ENCODE measurements around the gene IFIT3.

IFIT3 gene

GRCh38 chr10:89357975-89358374 lies 30.2 kb downstream of the IFIT3 start:
- DNase-seq (ENCODE audit: low read depth in 3 of 3) = no peak

DNA sequence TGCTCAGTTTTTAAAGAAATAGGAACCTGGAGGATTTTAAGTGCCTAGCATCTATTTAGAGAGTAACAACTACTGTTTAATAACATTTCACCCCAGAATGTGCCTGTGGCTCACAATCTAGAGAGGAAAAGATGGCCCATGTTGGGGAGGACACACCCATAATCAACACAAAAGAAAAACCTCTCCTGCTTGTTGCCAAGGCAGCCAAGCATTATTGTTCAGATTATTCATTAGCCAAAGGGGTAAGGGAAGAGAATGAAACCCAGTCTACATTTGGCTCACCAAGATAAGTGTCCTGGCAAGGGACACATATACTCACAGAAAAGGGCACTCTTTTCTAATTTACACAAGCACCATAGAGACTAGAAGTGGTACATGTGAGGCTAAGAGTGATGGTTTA lies 32.4 kb downstream of the IFIT3 start:
- DNase-seq (ENCODE audit: low read depth in 3 of 3) = no peak

DNA sequence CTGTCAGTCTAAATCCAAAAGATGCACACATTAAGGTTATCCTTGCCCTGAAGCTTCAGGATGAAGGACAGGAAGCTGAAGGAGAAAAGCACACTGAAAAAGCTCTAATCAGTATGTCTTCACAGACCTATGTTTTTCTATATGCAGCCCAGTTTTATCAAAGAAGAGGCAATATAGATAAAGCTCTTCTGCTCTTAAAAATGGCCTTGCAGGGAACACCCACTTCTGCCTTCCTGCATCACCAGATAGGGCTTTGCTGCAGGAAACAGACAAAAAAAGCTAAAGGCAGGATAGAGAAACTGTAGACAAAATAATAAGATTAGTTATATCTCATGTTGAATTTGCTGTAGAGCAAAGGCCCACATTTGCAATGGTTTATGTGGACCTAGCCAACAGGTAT lies 35.1 kb downstream of the IFIT3 start:
- no peak for DNase-seq (ENCODE audit: low read depth in 3 of 3)

DNA sequence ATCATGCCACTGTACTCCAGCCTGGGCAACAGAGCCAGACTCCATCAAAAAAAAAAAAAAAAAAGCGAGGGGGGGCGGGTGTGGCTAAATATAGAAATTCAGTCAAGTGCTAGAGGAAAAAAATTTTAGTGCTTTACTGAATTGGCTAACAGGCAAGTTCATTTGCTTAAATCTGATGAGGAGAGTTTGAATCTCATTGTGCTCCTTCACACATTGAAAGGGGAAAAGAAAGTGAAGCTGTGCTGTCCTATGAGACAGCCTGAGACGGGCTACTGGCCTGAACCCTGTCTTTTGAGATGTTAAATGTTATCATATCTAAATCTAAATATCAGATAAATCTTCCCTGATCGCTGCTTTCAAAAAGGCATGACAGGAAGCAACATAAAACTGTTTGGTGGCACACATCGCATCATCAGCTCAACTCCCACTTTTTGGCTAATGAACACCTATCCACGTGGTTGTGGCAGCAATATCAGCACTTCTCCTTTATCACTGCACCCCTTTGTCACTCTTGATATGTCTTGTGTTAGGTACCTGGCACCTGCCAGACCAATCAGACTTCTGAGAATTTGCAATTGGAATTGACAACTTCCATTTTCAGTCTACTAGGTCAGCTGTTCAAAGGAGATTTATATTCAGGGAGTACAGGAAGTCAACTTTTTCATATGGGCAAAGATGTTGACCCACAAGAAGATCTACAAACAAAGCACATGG lies 36.1 kb downstream of the IFIT3 start:
- no peak for DNase-seq (ENCODE audit: low read depth in 3 of 3)

- no peak for DNase-seq (ENCODE audit: low read depth in 3 of 3)
These were observed 36.7 kb downstream of the IFIT3 start for GRCh38 chr10:89364531-89364930.

DNA sequence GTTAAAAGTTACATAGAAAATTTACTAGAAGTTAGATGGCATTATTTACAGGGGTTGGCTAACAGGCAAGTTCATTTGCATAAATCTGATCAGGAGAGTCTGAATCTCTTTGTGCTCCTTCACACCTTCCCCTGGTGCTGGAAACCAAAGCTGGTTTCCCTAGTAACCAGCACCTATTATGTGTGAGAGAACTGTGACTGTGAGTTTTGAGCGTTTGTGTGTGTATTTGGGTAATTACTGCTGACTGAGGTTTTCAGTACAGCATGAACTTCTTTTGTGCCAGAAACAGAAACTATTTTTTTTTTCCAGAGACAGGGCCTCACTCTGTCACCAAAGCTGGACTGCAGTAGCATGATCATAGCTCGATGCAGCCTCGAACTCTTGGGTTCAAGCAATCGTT lies 39.7 kb downstream of the IFIT3 start:
- no peak for DNase-seq (ENCODE audit: low read depth in 3 of 3)

DNA sequence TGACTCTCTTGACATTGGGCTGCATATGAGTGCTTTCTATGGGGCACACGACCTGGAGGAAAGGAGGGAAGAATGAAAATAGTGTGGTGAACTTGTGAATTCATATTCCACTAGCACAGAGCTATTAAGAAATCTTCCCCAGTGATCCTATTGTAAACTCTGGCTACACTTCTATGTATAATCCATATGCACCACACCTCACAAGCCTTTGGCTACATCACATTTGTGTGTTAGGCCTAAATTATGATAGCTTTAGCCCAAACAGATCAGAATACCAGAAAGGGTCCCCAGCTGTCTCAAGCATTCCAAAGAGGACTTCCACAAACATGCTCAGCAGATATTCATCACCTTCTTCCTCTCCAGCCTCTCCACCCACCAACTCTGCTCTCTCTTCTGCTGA lies 40.3 kb downstream of the IFIT3 start:
- no peak for DNase-seq (ENCODE audit: low read depth in 3 of 3)

GRCh38 chr10:89369156-89370105 lies 41.6 kb downstream of the IFIT3 start:
- DNase-seq (ENCODE audit: low read depth in 3 of 3) = no peak

GRCh38 chr10:89371079-89371478 lies 43.3 kb downstream of the IFIT3 start:
- no peak for DNase-seq (ENCODE audit: low read depth in 3 of 3)

- DNase-seq (ENCODE audit: low read depth in 3 of 3) = no peak
These were observed 44.2 kb downstream of the IFIT3 start for GRCh38 chr10:89371987-89372386.

- no peak for DNase-seq (ENCODE audit: low read depth in 3 of 3)
These were observed 46.3 kb downstream of the IFIT3 start for GRCh38 chr10:89373916-89374711.

DNA sequence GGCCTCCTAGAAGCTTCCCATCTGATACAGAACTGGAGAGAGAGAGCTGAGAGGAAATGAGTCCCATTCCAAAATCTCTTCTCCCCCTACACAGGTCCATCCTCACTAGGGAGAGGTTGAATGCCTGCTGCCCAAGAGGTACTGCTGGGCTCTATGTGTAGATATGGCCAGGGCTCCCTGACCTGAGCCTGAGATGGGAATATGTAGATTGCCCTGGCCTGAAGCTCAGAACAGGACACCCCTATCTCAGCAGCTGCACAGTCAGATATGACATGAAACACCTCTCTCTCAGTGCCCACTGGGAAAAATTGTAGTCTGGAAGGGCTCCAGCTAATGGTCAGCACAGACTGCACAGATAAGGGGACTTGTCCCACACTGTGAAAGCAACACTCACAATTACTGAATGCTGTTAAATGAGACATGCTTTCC lies 46.9 kb downstream of the IFIT3 start:
- DNase-seq (ENCODE audit: low read depth in 3 of 3) = no peak

DNA sequence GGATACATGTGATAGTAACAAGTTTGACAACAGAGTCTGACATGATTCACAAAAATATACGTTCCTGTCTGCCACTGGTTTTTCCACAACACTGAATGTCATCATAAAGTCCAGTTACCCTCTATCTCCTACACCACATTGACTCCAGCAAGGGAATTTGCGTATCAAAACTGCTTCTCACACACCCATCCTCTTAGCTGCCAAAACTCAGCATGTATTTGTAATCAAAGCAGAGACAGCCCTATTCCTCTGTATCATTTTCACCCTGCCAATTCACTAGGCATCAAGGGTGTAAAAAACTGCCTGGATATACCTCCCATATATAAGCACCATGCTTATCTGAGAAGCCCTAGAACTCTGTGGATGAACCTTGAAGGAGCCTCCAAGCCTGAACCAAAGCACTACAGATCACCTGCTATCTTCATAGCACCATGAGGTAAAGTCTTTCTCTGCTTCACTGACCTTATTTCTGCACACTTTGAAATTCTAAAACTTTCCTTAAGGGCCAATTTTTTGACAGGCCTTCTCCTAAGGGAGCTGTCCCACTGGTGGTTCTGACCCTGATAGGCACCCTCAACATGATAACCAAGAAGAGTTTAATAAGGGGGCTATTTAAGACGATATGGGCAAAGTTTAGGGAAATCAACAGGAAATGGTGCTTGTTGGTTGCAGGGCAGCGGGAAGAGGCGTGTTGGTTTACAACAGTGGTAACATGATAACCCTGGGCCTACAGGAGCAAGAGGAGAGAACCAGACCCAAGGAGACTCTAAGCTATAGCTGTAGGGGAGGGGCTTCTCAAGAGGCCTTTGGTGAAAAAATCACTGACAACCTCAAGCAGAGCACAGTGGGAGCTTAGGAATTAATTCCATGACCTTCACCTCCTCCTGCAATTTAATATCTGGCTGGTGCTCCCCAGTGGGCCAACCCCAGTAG lies 50.2 kb downstream of the IFIT3 start, which contains the start of gene IFIT1B:
IFIT1B (plus strand) TSS at position 352 of the 933 bp plus-strand sequence; CDS start at position 432, 80 bp downstream.
- no peak for DNase-seq (ENCODE audit: low read depth in 3 of 3)

DNA sequence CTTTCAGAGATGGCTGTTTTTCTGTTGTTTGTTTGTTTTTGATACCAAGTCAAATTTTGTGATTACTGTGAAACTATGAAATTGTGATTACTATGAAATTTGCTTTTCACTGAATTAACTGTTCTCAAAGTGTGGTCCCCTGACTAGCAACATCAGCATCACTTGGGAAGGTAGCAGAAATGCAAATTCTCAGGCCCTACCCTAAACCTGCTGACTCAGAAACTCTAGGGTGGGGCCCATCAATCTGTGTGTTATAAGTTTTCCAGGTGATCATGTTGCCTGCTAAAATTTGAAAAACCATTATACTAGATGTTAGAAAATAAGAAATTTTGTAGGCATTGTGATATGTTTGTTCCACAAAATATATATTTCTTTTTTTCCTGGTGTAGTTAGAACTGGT lies 51.3 kb downstream of the IFIT3 start:
- no peak for DNase-seq (ENCODE audit: low read depth in 3 of 3)

DNA sequence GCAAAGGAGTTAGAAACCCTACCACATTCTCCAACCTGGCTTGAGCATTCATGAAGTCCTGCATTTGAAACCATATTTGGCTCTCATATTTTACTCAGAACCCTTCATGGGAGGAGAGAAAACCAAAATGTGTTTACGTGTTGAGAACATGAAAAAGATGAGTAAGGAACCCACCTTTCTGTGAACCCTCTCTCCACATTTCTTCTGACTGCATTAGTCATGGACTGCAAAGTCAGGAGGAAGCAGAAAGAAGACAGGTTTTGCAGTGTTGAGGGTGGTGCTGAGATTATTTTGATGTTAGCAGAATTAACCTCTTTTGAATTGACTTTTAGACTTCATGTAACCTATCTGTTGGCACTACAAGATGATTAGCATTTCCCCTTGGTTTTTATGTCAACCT lies 55.0 kb downstream of the IFIT3 start:
- DNase-seq (ENCODE audit: low read depth in 3 of 3) = no peak

DNA sequence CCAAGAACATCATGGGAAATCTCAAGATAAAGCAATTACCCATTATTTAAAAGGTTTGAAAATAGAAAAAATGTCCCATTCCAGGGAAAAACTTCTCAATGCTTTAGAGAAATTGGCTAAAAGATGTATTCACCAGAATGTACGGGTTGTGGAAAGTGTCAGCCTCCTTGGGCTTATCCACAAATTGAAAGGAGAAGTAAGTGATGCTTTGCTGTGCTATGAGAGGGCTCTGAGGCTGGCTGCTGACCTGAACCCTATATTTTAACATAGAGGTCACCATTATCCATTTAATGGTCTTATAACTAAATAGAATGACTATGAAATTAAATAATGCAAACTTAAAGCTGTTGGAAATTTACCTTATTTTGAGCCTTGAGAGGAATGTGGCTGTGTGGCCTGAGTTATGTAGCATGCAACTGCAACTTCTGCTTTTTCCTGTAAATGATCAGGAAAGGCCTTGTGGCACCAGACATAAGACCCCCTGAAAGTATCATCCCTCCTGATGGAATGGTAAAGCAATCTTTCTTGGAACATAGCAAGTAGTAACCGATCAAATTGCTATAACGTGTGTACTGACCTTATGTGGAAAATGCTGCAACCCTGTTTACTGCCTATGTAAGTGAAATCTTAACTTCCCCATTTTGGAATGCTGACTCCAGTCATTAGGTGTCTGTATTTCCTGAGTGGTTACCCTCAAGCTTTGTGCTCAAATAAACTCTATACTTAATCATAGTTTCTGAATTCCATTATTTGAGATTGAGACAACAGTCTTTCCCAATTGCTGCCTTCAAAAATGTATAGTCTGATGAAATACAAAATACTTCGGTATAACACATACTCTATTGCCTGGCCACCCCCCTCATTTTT lies 56.9 kb downstream of the IFIT3 start:
- no peak for DNase-seq (ENCODE audit: low read depth in 3 of 3)

GRCh38 chr10:89388806-89389205 lies 61.0 kb downstream of the IFIT3 start:
- DNase-seq (ENCODE audit: low read depth in 3 of 3) = no peak

DNA sequence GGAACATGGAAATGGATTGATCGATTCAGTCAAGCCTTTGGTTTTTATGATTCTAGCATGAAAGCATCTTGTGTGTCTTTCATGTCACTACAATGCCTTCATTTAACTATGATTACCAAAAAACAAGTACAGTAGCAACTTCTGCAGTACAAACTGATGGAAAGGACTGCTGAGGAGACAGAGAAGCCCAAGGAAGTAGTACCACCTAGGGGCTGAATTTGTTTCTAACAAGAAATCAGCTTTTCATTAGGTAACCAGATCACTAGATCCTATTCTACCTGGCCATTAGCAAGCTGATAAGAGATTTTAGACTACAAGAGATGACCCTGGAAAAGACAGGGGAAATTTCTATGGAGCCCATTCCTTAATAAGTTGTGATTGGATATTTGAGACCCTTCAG lies 61.5 kb downstream of the IFIT3 start:
- DNase-seq (ENCODE audit: low read depth in 3 of 3) = no peak

Measured in stimulated activated CD4-positive, alpha-beta T cell treated with anti-CD3 and anti-CD28 coated beads, TNF-alpha, amount 100 ng/mL, for 48 hours (primary cell).